K562 (cell line): ENCODE data around the gene UBE2H. TPM values are rescaled to one million over a fixed set of nuclear protein-coding genes. Genes with fewer than 3 reads are reported as not detected.

Experiments used
- ATAC-seq: fragments of 200-7000 bp; cut with Tn5 transposase; 3 replicates; pipeline ENCODE4 v1.9.1; 2020; ENCODE audit warnings: moderate library complexity
- BruUV-seq: library from RNA; stranded (reverse); fragments of 400-500 nt; replicated peaks from 2 replicates; lab custom pipeline; 2021; lab: Mats Ljungman, UMichigan
- CTCF ChIA-PET: fragments of 300-600 bp; formaldehyde crosslinking; extraction: SDS; loops from one replicate; lab custom pipeline; 2021; ENCODE audit warnings: low intra/inter-chr PET ratio; lab: Yijun Ruan, JAX
- POLR2A ChIA-PET: fragments of 300-600, 350-650 bp; sonication (Branson Sonifier 250); formaldehyde crosslinking; extraction: SDS; loops from one replicate; lab custom pipeline; 2021; ENCODE audit warnings: antibody characterized with exemption, inconsistent platforms; lab: Yijun Ruan, JAX
- DNase-seq, 4 experiments: peaks; one replicate each; pipeline versions ENCODE4 v3.0.0 to v3.0.0-alpha.2; 2011 to 2018; ENCODE audit warnings: low spot score in 3 of 4, mixed read lengths in 3 of 4; ENCODE audit errors: extremely low read depth in 1 of 4
- FAIRE-seq: peaks from 2 replicates; lab custom pipeline; 2011; peaks lifted over from hg19 to GRCh38; lab: Jason Lieb, UNC
- H2AFZ ChIP-seq: 2 replicates; pipeline ENCODE4 v1.6.0; 2011; ENCODE audit warnings: low read depth, low read length, control low read depth, inconsistent platforms
- H3K27ac ChIP-seq: fragments of 200-600 bp; 3 replicates; pipeline ENCODE4 v1.8.0; 2011; ENCODE audit warnings: low read depth, mild to moderate bottlenecking, control low read depth, inconsistent platforms, low read length, moderate library complexity, mixed read lengths; ENCODE audit errors: extremely low read depth
- H3K27me3 ChIP-seq, 2 experiments: fragments of 300-600 bp in 1 of 2; 2 replicates in 1 of 2; 3 replicates in 1 of 2; pipeline versions ENCODE4 v1.6.0 to v1.8.0; 2011; ENCODE audit warnings: inconsistent platforms in 2 of 2, low read length in 2 of 2, mild to moderate bottlenecking in 1 of 2, mixed read lengths in 1 of 2, moderate library complexity in 1 of 2; ENCODE audit not compliant: control insufficient read depth in 2 of 2, insufficient read depth in 2 of 2
- H3K36me3 ChIP-seq: fragments of 300-600 bp; 3 replicates; pipeline ENCODE4 v1.8.0; 2011; ENCODE audit warnings: mild to moderate bottlenecking, low read length, inconsistent platforms; ENCODE audit not compliant: control insufficient read depth, insufficient read depth
- H3K4me1 ChIP-seq, 2 experiments: fragments of 200-600 bp in 1 of 2; replicated peaks in 1 of 2; 2 replicates in 1 of 2; 3 replicates in 1 of 2; pipeline versions ENCODE4 v1.5.1 to v1.8.0; 2011; ENCODE audit warnings: inconsistent platforms in 2 of 2, low read length in 2 of 2, mild to moderate bottlenecking in 1 of 2, mixed read lengths in 1 of 2, moderate library complexity in 1 of 2; ENCODE audit not compliant: control insufficient read depth in 2 of 2, insufficient read depth in 2 of 2
- H3K4me2 ChIP-seq: 2 replicates; pipeline ENCODE4 v1.6.1; 2011; ENCODE audit warnings: low read length, control low read depth, inconsistent platforms, mixed read lengths; ENCODE audit not compliant: insufficient read depth
- H3K4me3 ChIP-seq: fragments of 200-600 bp; sonication (generic), shearing (Covaris generic); 2 replicates; pipeline ENCODE4 v1.5.1; 2016; ENCODE audit warnings: control low read depth, inconsistent platforms
- H3K79me2 ChIP-seq: fragments of 200-600 bp; 3 replicates; pipeline ENCODE4 v1.8.0; 2011; ENCODE audit warnings: low read length, inconsistent platforms; ENCODE audit not compliant: control insufficient read depth, insufficient read depth
- H3K9ac ChIP-seq, 2 experiments: 2 replicates each; pipeline versions ENCODE4 v1.6.0 to v1.6.1; 2011; ENCODE audit warnings: low read depth in 2 of 2, low read length in 2 of 2, control low read depth in 1 of 2, inconsistent platforms in 1 of 2, mild to moderate bottlenecking in 1 of 2, mixed read lengths in 1 of 2; ENCODE audit not compliant: insufficient read depth in 1 of 2
- H3K9me1 ChIP-seq: one replicate; pipeline ENCODE4 v1.6.0; 2011; ENCODE audit warnings: inconsistent platforms, mild to moderate bottlenecking, low read length, moderate library complexity; ENCODE audit not compliant: control insufficient read depth, insufficient read depth
- H3K9me3 ChIP-seq: replicated peaks from 2 replicates; pipeline ENCODE4 v1.5.1; 2011; ENCODE audit warnings: low read depth, low read length, inconsistent platforms; ENCODE audit not compliant: control insufficient read depth, insufficient read depth
- H4K20me1 ChIP-seq: replicated peaks from 2 replicates; pipeline ENCODE4 v1.6.1; 2011; ENCODE audit warnings: low read length, inconsistent platforms, mixed read lengths; ENCODE audit not compliant: control insufficient read depth, insufficient read depth
- C11orf30 ChIP-seq: fragments of 450-650 bp; IDR thresholded peaks from 2 replicates; pipeline ENCODE4 v1.6.1; 2016; ENCODE audit warnings: low read depth, mild to moderate bottlenecking
- MAFF ChIP-seq: IDR thresholded peaks from 2 replicates; pipeline ENCODE4 v1.6.1; 2012; ENCODE audit warnings: low read length, improper control_type of control experiment
- MAFG ChIP-seq: fragments of 450-650 bp; conservative IDR thresholded peaks from 2 replicates; pipeline ENCODE4 v1.6.1; 2016; ENCODE audit warnings: missing genetic modification characterization, missing compliant biosample characterization
- MAFK ChIP-seq: IDR thresholded peaks from 2 replicates; pipeline ENCODE4 v1.6.1; 2011; ENCODE audit warnings: low read length, improper control_type of control experiment
- RBM25 ChIP-seq: fragments of 200-400 bp; formaldehyde crosslinking; IDR thresholded peaks from 2 replicates; pipeline ENCODE4 v1.6.1; 2018; ENCODE audit warnings: low read length, low read depth, moderate library complexity; ENCODE audit not compliant: severe bottlenecking
- SETDB1 ChIP-seq: IDR thresholded peaks from one replicate; pipeline ENCODE4 v1.6.1; 2012; ENCODE audit warnings: low read length, control low read depth, inconsistent platforms
- ZNF121 ChIP-seq: sonication (generic); formaldehyde crosslinking; conservative IDR thresholded peaks from 2 replicates; pipeline ENCODE4 v1.8.0; 2022; ENCODE audit warnings: missing genetic modification reagents
- ZNF316 ChIP-seq: fragments of 450-650 bp; IDR thresholded peaks from 2 replicates; pipeline ENCODE4 v1.6.1; 2016
- ZNF780A ChIP-seq: fragments of 250-450 bp; sonication (Bioruptor Pico); IDR thresholded peaks from 2 replicates; pipeline ENCODE4 v1.5.0; 2021; ENCODE audit warnings: mild to moderate bottlenecking
- WGBS: fragments of 100-300 bp; shearing (Covaris generic); methylation state at CpG from one replicate; pipeline ENCODE4 v1.1.6; 2016; ENCODE audit warnings: low coverage, mixed read lengths; ENCODE audit not compliant: insufficient coverage; ENCODE audit errors: missing lambda C conversion rate; 5-methylcytosine and 5-hydroxymethylcytosine counted together
- in situ Hi-C: fragments of 300-500 bp; cut with MboI; formaldehyde crosslinking; loops from 4 replicates; pipeline ENCODE4 v1.15.0; 2018; ENCODE audit warnings: inconsistent platforms, mixed read lengths
- intact Hi-C: fragments of 100-400 bp; cut with micrococcal nuclease; formaldehyde crosslinking; loops from 2 replicates; pipeline ENCODE4 v1.14.2; 2022
- polyA plus RNA-seq, 8 experiments: library from polyadenylated mRNA; depleted of rRNA in 4 of 8; stranded (reverse) in 5 of 8; unstranded in 3 of 8; fragments of >200 nt; fragmentation: Nextera tagmentation in 2 of 8; fragmentation: Illumina TruSeq in 1 of 8; extraction: Ambion mirVana in 2 of 8; extraction: Trizol in 1 of 8; gene quantifications; 2 replicates each; pipeline versions ENCODE4 v1.2.1 to v1.2.3, GENCODE V29; 2011 to 2014; ENCODE audit warnings: inconsistent platforms in 1 of 8, missing spikeins in 1 of 8
- total RNA-seq, 7 experiments: library from RNA; depleted of rRNA in 6 of 7; stranded (reverse); fragments of >200 nt in 6 of 7; fragmentation: Illumina TruSeq in 2 of 7; extraction: Trizol in 2 of 7; gene quantifications; 2 replicates each; pipeline versions ENCODE4 v1.2.1 to v1.2.3, GENCODE V29; 2011 to 2021; ENCODE audit warnings: low replicate concordance in 1 of 7
- TF ChIP-seq, protein P1 (sequence below): sonication (generic); formaldehyde crosslinking; IDR thresholded peaks from 2 replicates; pipeline ENCODE4 v1.8.0; 2022; ENCODE audit warnings: mild to moderate bottlenecking, missing genetic modification reagents, borderline replicate concordance

Gene UBE2H
- total and polyA plus RNA-seq, 9 of the 15 experiments (the other 6 are each of a cell fraction or from before 2014, with no cell fraction given) = 6.3 to 33.0 (median 13.3) TPM

- TF ChIP-seq, protein P1, sequence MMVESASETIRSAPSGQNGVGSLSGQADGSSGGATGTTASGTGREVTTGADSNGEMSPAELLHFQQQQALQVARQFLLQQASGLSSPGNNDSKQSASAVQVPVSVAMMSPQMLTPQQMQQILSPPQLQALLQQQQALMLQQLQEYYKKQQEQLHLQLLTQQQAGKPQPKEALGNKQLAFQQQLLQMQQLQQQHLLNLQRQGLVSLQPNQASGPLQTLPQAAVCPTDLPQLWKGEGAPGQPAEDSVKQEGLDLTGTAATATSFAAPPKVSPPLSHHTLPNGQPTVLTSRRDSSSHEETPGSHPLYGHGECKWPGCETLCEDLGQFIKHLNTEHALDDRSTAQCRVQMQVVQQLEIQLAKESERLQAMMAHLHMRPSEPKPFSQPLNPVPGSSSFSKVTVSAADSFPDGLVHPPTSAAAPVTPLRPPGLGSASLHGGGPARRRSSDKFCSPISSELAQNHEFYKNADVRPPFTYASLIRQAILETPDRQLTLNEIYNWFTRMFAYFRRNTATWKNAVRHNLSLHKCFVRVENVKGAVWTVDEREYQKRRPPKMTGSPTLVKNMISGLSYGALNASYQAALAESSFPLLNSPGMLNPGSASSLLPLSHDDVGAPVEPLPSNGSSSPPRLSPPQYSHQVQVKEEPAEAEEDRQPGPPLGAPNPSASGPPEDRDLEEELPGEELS = peak; percentile 88
Observed at GRCh38 chr7:129958643-129959470, 6.1 kb upstream of the UBE2H start (continued).

DNA sequence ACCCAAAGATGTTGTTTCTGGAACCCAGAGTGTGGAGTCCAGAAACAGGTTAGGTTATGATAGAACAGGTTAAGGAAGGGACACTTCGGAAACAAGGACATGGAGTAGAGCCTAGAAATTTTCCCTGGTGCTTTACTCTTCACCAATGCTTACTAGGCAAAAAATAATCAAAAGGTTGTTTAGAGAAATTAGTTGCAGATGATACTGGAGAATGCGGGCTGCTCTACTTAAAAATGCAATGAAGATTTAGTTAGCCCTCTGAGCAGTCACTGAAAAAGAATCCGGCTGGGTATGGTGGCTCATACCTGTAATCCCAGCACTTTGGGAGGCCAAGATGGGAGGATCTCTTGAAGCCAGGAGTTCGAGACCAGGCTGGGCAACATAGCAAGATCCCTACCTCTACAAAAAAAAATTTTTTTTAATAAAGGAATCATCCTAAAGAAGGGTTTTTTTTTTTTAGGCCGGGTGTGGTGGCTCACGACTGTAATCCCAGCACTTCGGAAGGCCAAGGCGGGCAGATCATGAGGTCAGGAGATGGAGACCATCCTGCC, 3.3 kb upstream of the UBE2H start:
- Histone ChIP-seq H3K9me3 (no peaks in the 10 kb centered on the region), H3K4me3 (no peak overlapping the region), H3K4me1 (peaks cover 47% of the 10 kb centered on the region in 2 experiments), H3K9me1 (peaks cover 3% of the 10 kb centered on the region), H3K27me3 (no peaks in the 10 kb centered on the region), H3K4me2 (no peak overlapping the region), H3K9ac (no peak overlapping the region), H2AFZ (no peak overlapping the region), H4K20me1 (0 out of 2 replicates have a peak, but pooled peaks cover 11% of the 10 kb centered on the region), H3K27ac (no peak overlapping the region), H3K79me2 (peaks cover 13% of the 10 kb centered on the region; the same call in 2 of the 3 replicates), H3K36me3 (no peaks in the 10 kb centered on the region)
- intact Hi-C loops (loop anchor here (5.0 kb wide), 1 partner anchor 519 kb away; no protein-coding TSS in a partner anchor), in situ Hi-C loops (no loop called here)
- ATAC-seq = no peak
- TF ChIP-seq MAFF = peak; percentile 71
- no peak for TF ChIP-seq ZNF780A (CRISPR knock-in tag)
- TF ChIP-seq MAFK = peak; percentile 58; the same call in 1 of the 2 replicates
- no peak for TF ChIP-seq SETDB1
- TF ChIP-seq ZNF121 (CRISPR knock-in tag) = peak; percentile 98
- peak; percentile 90 for TF ChIP-seq ZNF316
- peak; percentile 73 for TF ChIP-seq MAFG (tag)
- peak; percentile 48 for TF ChIP-seq RBM25
- TF ChIP-seq C11orf30 = peak; percentile 83
- DNase-seq = no peak
- POLR2A ChIA-PET = interaction anchor here (0.7 kb wide), 1 partner anchor 68 kb away, joined by 3 read pairs; no protein-coding TSS in a partner anchor
- CTCF ChIA-PET = no interaction called here
- WGBS = 42% methylated on average over 8 of the region's 8 CpGs
- BruUV-seq = no TSS peak
- FAIRE-seq = no peak
